Right cardiac atrium (tissue), 5 donors: ENCODE results near the gene ARMC8. TPM values are rescaled to one million over a fixed set of nuclear protein-coding genes. Genes with fewer than 3 reads are reported as not detected.

Source experiments
- ATAC-seq, 2 donors: fragments of 200-7000 bp; cut with Tn5 transposase; one replicate each; pipeline versions ENCODE4 v1.8.0 to v1.9.1; 2020; ENCODE audit warnings: moderate library complexity in 2 of 2, mild to moderate bottlenecking in 1 of 2
- DNase-seq, 3 donors: peaks; one replicate each; pipeline ENCODE4 v3.0.0-alpha.2; 2020
- H3K27ac ChIP-seq: one replicate; pipeline ENCODE4 v1.5.1; 2013; ENCODE audit warnings: mild to moderate bottlenecking, low read length, control low read depth, moderate library complexity
- H3K27me3 ChIP-seq: one replicate; pipeline ENCODE4 v1.6.1; 2013; ENCODE audit not compliant: control insufficient read depth, insufficient read depth
- H3K4me1 ChIP-seq: one replicate; pipeline ENCODE4 v1.6.1; 2013; ENCODE audit warnings: low read length; ENCODE audit not compliant: control insufficient read depth, insufficient read depth
- H3K4me3 ChIP-seq: one replicate; pipeline ENCODE4 v1.5.1; 2013; ENCODE audit warnings: low read length, control low read depth
- H3K9me3 ChIP-seq: one replicate; pipeline ENCODE4 v1.6.1; 2013; ENCODE audit warnings: low read length; ENCODE audit not compliant: control insufficient read depth
- WGBS: extraction: QIAGEN DNeasy Blood & Tissue Kit; methylation state at CpG from one replicate; pipeline ENCODE4 v1.1.7; 2013; 5-methylcytosine and 5-hydroxymethylcytosine counted together
- intact Hi-C, 4 donors: fragments of 100-400 bp; cut with DNase I; formaldehyde crosslinking; loops; one replicate each; pipeline versions ENCODE4 v1.11.0 to v1.14.0; 2022 to 2023
- polyA plus RNA-seq: library from polyadenylated mRNA; stranded (reverse); fragments of 200-250 nt; gene quantifications from one replicate; pipeline ENCODE4 v1.2.3, GENCODE V29; 2013
- total RNA-seq, 4 donors: library from RNA; stranded (reverse); fragmentation: NEBNext Ultra II Directional; extraction: Animal tissue kit (Norgen Biotek cat#: 25700); gene quantifications; one replicate each; pipeline ENCODE4 v1.2.1, GENCODE V29; 2021
- donor health status: healthy with polysubstance abuse.
- donor health status: DM: no; HTN: yes; CAD: no.
- donor health status: DM: no; HTN: no; CAD: no.
- donor health status: DM: no; HTN: yes; CAD: no; lungs with severe emphysema.
- donor health status: DM: yes; HTN: yes; CAD: no.

Gene ARMC8
- total and polyA plus RNA-seq, 5 donors: 14.3 to 48.6 (median 35.3) TPM

- H3K9me3 ChIP-seq: no peaks in the 10 kb centered on the region
- DNase-seq: no peak
- ATAC-seq: no peak
- intact Hi-C loops: no loop called here
- no peak overlapping the region for H3K27ac ChIP-seq
- H3K27me3 ChIP-seq: no peaks in the 10 kb centered on the region
- H3K4me1 ChIP-seq: no peaks in the 10 kb centered on the region
- H3K4me3 ChIP-seq: no peak overlapping the region
- 92% methylated on average over 1 of the region's 1 CpG for WGBS
Measured at GRCh38 chr3:138253609-138254008, 66.5 kb downstream of the ARMC8 start.

GRCh38 chr3:138254216-138254615 is 67.1 kb downstream of the ARMC8 start:
- WGBS: 77% methylated on average over 1 of the region's 1 CpG
- H3K4me3 ChIP-seq: no peak overlapping the region
- intact Hi-C loops: no loop called here
- H3K9me3 ChIP-seq: no peaks in the 10 kb centered on the region
- ATAC-seq: no peak
- no peaks in the 10 kb centered on the region for H3K4me1 ChIP-seq
- no peak overlapping the region for H3K27ac ChIP-seq
- no peak for DNase-seq
- no peaks in the 10 kb centered on the region for H3K27me3 ChIP-seq

- intact Hi-C loops: no loop called here
- no peak for DNase-seq
- Histone ChIP-seq H3K9me3 (no peaks in the 10 kb centered on the region), H3K4me3 (no peak overlapping the region), H3K27ac (no peak overlapping the region), H3K27me3 (no peaks in the 10 kb centered on the region), H3K4me1 (no peaks in the 10 kb centered on the region)
- ATAC-seq: no peak
- 92% methylated on average over 1 of the region's 1 CpG for WGBS
Measured at GRCh38 chr3:138256022-138256421, 68.9 kb downstream of the ARMC8 start.

DNA sequence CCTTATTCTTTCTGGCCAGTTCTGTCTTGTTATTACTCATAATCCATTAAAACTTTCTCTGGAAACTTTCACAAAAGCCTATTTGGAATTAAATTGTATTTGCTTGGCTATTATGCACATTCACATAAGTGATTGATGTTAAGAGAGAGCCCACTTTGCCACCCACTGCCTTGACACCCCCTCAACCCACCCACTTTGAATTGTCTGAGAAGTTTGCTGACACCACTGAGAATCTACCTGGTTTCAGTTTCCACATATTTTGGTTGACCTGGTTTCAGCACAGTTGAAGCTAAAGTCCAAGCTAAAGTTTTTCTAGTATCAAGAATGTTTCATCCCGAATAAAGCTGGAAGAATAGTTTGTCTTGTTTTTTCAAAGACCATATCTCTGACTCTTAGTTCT is 70.9 kb downstream of the ARMC8 start:
- no peak overlapping the region for H3K27ac ChIP-seq
- H3K4me3 ChIP-seq: no peak overlapping the region
- H3K27me3 ChIP-seq: no peaks in the 10 kb centered on the region
- H3K9me3 ChIP-seq: no peaks in the 10 kb centered on the region
- intact Hi-C loops: no loop called here
- ATAC-seq (no peak), DNase-seq (no peak)
- WGBS: 86% methylated on average over 1 of the region's 1 CpG
- no peaks in the 10 kb centered on the region for H3K4me1 ChIP-seq

- no peaks in the 10 kb centered on the region for H3K27me3 ChIP-seq
- no peak for ATAC-seq
- 94% methylated on average over 4 of the region's 4 CpGs for WGBS
Measured at GRCh38 chr3:138259126-138259525, 72.0 kb downstream of the ARMC8 start.

DNA sequence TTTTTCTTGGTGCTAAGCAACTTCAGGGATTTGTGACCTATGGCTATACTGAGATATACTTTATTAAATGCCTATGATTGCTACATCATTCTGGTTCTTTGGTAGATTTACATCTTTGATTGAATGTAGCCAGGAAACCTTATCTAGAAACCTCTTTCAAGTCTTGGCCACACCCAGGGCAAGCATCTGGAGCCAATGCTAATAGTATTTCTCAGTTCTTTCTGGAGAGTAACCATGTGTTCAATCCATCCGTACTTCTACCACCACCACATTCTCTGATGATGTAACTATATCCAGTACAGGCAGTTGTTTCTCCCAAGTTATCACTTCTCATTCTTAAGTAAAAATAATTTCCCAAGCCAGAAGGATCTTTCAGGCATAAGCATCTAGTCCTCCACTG is 73.5 kb downstream of the ARMC8 start:
- no peaks in the 10 kb centered on the region for H3K27me3 ChIP-seq

More at GRCh38 chr3:138259126-138259525, 72.0 kb downstream of the ARMC8 start:
- DNase-seq: no peak
- H3K9me3 ChIP-seq: no peaks in the 10 kb centered on the region
- intact Hi-C loops: no loop called here
- H3K4me3 ChIP-seq: no peak overlapping the region
- H3K27ac ChIP-seq: no peak overlapping the region
- no peaks in the 10 kb centered on the region for H3K4me1 ChIP-seq

DNA sequence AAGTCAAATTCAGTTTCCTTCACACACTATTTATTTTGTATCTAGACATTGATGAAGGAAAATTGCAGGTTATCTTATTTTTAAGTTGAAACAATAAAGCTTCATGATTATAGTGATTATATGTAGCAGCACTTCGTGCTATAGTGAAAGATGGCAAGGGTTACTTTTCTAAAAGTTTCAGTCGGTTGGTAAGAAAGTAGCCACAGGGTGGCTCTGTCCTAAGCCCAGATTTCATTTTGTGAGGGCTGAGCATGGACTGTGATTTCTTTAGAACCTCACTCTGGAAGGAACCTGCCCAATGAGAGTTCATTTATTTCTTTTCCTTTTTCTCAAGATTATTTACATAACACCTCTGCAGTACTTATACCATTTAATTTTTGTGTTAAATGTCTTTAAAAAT is 76.0 kb downstream of the ARMC8 start:
- Histone ChIP-seq H3K4me3 (no peak overlapping the region), H3K9me3 (no peaks in the 10 kb centered on the region), H3K27me3 (no peaks in the 10 kb centered on the region), H3K27ac (no peak overlapping the region), H3K4me1 (no peaks in the 10 kb centered on the region)
- intact Hi-C loops: no loop called here
- DNase-seq (no peak), ATAC-seq (no peak)
- WGBS: 52% methylated on average over 2 of the region's 2 CpGs

More for the DNA sequence above, 73.5 kb downstream of the ARMC8 start:
- no peak for ATAC-seq
- 70% methylated on average over 1 of the region's 1 CpG for WGBS
- H3K4me3 ChIP-seq: no peak overlapping the region
- H3K4me1 ChIP-seq: no peaks in the 10 kb centered on the region
- no peaks in the 10 kb centered on the region for H3K9me3 ChIP-seq
- no peak overlapping the region for H3K27ac ChIP-seq
- DNase-seq: no peak
- intact Hi-C loops: no loop called here

- H3K4me1 ChIP-seq: no peaks in the 10 kb centered on the region
- H3K27ac ChIP-seq: no peak overlapping the region
- H3K27me3 ChIP-seq: no peaks in the 10 kb centered on the region
- intact Hi-C loops: no loop called here
- ATAC-seq: no peak
- WGBS: 94% methylated on average over 1 of the region's 1 CpG
- H3K4me3 ChIP-seq: no peak overlapping the region
- no peaks in the 10 kb centered on the region for H3K9me3 ChIP-seq
- DNase-seq: no peak
Measured at GRCh38 chr3:138265745-138266144, 78.6 kb downstream of the ARMC8 start.

- no peak overlapping the region for H3K27ac ChIP-seq
- no peaks in the 10 kb centered on the region for H3K4me1 ChIP-seq
- 97% methylated on average over 3 of the region's 3 CpGs for WGBS
- intact Hi-C loops: no loop called here
- no peak for DNase-seq
- no peaks in the 10 kb centered on the region for H3K27me3 ChIP-seq
- no peaks in the 10 kb centered on the region for H3K9me3 ChIP-seq
- ATAC-seq: no peak
- no peak overlapping the region for H3K4me3 ChIP-seq
Measured at GRCh38 chr3:138267083-138267482, 80.0 kb downstream of the ARMC8 start.

GRCh38 chr3:138270245-138270644 is 83.1 kb downstream of the ARMC8 start:
- Histone ChIP-seq H3K9me3 (no peaks in the 10 kb centered on the region), H3K27me3 (no peaks in the 10 kb centered on the region), H3K4me1 (no peaks in the 10 kb centered on the region), H3K4me3 (no peak overlapping the region), H3K27ac (no peak overlapping the region)
- ATAC-seq (no peak), DNase-seq (no peak)
- 89% methylated on average over 2 of the region's 2 CpGs for WGBS
- intact Hi-C loops: no loop called here

GRCh38 chr3:138271189-138271794 is 84.2 kb downstream of the ARMC8 start:
- WGBS: 96% methylated on average over 2 of the region's 2 CpGs
- Histone ChIP-seq H3K4me3 (no peak overlapping the region), H3K27me3 (no peaks in the 10 kb centered on the region), H3K4me1 (no peaks in the 10 kb centered on the region), H3K9me3 (no peaks in the 10 kb centered on the region), H3K27ac (no peak overlapping the region)
- no peak for ATAC-seq
- no peak for DNase-seq
- intact Hi-C loops: no loop called here

- ATAC-seq (no peak), DNase-seq (no peak)
- H3K9me3 ChIP-seq: no peaks in the 10 kb centered on the region
- no peaks in the 10 kb centered on the region for H3K27me3 ChIP-seq
- intact Hi-C loops: no loop called here
- H3K27ac ChIP-seq: no peak overlapping the region
- no peak overlapping the region for H3K4me3 ChIP-seq
- H3K4me1 ChIP-seq: no peaks in the 10 kb centered on the region
- WGBS: 99% methylated on average over 3 of the region's 3 CpGs
Measured at GRCh38 chr3:138281561-138281960, 94.5 kb downstream of the ARMC8 start.
